IMR-90 (cell line): Measurements from ENCODE around the gene GRM8.

ENCODE experiments used
- BHLHE40 ChIP-seq: fragments of 150-350 bp; IDR thresholded peaks from 2 replicates; pipeline ENCODE4 v1.6.1; 2016; ENCODE audit warnings: mild to moderate bottlenecking, low read depth, low read length
- POLR2A ChIP-seq: IDR thresholded peaks from 2 replicates; pipeline ENCODE4 v1.6.1; 2012; ENCODE audit warnings: mild to moderate bottlenecking, low read depth, low read length
- SMC3 ChIP-seq: fragments of 150-350 bp; IDR thresholded peaks from 2 replicates; pipeline ENCODE4 v1.6.1; 2016; ENCODE audit warnings: low read depth, mild to moderate bottlenecking, antibody characterized with exemption, low read length, moderate library complexity
- TF ChIP-seq, protein P1 (sequence below): conservative IDR thresholded peaks from 2 replicates; pipeline ENCODE4 v1.5.1; 2012; ENCODE audit warnings: mild to moderate bottlenecking, low read depth, low read length, improper control_type of control experiment
- TF ChIP-seq, protein P2 (sequence below): fragments of 150-350 bp; IDR thresholded peaks from 2 replicates; pipeline ENCODE4 v1.6.1; 2017; ENCODE audit warnings: mild to moderate bottlenecking, antibody characterized with exemption, low read length, low read depth

DNA sequence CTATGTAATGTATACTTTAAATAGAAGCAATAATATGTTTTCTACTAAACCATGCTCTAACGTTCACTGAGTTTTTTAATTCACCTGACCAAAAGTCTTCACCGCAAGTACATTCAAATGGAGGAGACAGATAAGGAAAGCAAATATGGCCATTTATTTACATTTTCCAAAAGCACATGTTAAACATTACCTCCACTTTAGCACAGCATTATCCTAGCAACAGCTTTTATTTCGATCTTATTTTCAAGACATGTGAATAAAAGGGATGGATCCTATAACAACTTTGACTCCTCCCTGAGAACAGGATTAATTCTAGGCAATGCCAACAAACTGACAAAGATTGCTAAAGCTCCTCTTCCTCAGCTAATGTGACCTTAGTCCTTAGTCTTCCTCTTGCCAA lies 11.5 kb upstream of the GRM8 start:
- TF ChIP-seq, protein P1, sequence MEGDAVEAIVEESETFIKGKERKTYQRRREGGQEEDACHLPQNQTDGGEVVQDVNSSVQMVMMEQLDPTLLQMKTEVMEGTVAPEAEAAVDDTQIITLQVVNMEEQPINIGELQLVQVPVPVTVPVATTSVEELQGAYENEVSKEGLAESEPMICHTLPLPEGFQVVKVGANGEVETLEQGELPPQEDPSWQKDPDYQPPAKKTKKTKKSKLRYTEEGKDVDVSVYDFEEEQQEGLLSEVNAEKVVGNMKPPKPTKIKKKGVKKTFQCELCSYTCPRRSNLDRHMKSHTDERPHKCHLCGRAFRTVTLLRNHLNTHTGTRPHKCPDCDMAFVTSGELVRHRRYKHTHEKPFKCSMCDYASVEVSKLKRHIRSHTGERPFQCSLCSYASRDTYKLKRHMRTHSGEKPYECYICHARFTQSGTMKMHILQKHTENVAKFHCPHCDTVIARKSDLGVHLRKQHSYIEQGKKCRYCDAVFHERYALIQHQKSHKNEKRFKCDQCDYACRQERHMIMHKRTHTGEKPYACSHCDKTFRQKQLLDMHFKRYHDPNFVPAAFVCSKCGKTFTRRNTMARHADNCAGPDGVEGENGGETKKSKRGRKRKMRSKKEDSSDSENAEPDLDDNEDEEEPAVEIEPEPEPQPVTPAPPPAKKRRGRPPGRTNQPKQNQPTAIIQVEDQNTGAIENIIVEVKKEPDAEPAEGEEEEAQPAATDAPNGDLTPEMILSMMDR, result no peak
- TF ChIP-seq SMC3 (no peak), POLR2A (no peak), BHLHE40 (no peak)
- TF ChIP-seq, protein P2, sequence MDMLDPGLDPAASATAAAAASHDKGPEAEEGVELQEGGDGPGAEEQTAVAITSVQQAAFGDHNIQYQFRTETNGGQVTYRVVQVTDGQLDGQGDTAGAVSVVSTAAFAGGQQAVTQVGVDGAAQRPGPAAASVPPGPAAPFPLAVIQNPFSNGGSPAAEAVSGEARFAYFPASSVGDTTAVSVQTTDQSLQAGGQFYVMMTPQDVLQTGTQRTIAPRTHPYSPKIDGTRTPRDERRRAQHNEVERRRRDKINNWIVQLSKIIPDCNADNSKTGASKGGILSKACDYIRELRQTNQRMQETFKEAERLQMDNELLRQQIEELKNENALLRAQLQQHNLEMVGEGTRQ, result no peak
